Measurements from ENCODE around the gene DCDC2C.

- no peak for TF ChIP-seq CTCF (conservative IDR thresholded peaks at IDR 0.05)
- no peak for TF ChIP-seq EZH2 (IDR thresholded peaks at IDR 0.05; ENCODE audit: low read depth)
Measured at GRCh38 chr2:3730646-3731045, 27.3 kb downstream of the DCDC2C start.

Data from PC-9 (cell line).